ENCODE data around the gene UBE2L3. TPM values are rescaled to one million over a fixed set of nuclear protein-coding genes. Genes with fewer than 3 reads are reported as not detected.

Gene UBE2L3
- total and polyA plus RNA-seq, 2 of the 13 experiments (the other 11 are each of a cell fraction or from before 2014, with no cell fraction given) = 30.2 to 58.1 TPM

DNA sequence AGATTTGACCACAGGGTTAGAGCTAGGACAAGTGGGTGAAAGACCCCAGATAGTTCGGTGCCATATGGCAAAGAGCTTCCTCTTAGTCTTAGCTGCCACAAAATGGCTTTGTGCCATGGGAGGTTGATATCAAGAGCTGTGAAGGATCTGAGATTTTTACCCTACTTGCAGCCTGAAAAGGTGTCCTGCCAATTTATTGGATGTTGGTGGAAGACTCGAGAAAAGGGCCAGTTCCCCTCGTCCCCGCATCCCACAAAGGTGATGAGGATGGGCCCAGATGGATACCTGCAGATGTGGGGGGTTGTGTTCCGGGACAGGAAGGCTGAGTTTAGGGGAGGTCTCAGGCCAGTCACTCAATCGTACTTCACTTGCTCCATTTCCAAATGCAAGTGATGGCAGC, 35.1 kb downstream of the UBE2L3 start:
- DNase-seq (ENCODE audit: low spot score) (no peak), FAIRE-seq (no peak), ATAC-seq (no peak)
- intact Hi-C loops (cut with micrococcal nuclease; ENCODE audit: unreplicated experiment) = no loop called here
- CTCF ChIA-PET (ENCODE audit: low intra/inter-chr PET ratio, low total read pairs) = no interaction called here
- Histone ChIP-seq H3K4me1 (ENCODE audit: insufficient read depth, low read length) (no peaks in the 10 kb centered on the region), H3K27me3 (ENCODE audit: control insufficient read depth in 1 of 2, insufficient read depth in 2 of 2, low read length in 2 of 2) (no peaks in the 10 kb centered on the region), H2AFZ (ENCODE audit: low read length) (no peak overlapping the region), H3K4me3 (replicated peaks in 1 of 3; ENCODE audit: insufficient read depth in 1 of 3, low read depth in 2 of 3, low read length in 3 of 3) (no peak overlapping the region), H3K79me2 (ENCODE audit: insufficient read depth, low read length) (peaks cover 76% of the 10 kb centered on the region), H3K9ac (ENCODE audit: insufficient read depth, low read depth, low read length) (no peak overlapping the region), H3K27ac (ENCODE audit: extremely low read length, insufficient read depth, low read length) (no peak overlapping the region), H3K4me2 (ENCODE audit: low read depth, low read length) (no peak overlapping the region), H3K9me3 (ENCODE audit: low read length) (no peaks in the 10 kb centered on the region), H3K36me3 (replicated peaks in 1 of 2; ENCODE audit: control insufficient read depth in 1 of 2, insufficient read depth in 2 of 2, low read length in 2 of 2) (peaks cover 7 to 44% of the 10 kb centered on the region in 2 experiments; a peak in 4 of 5 replicates), H4K20me1 (ENCODE audit: insufficient read depth, low read length) (peaks cover 20% of the 10 kb centered on the region)
- 94% methylated on average over 6 of the region's 6 CpGs for WGBS (ENCODE audit: low lambda C conversion rate)
- in situ Hi-C loops (cut with HindIII; ENCODE audit: extremely low pct_ligation_motif_present, low pct_unique_long_range_greater_than_20kb) = no loop called here
- POLR2A ChIA-PET = no interaction called here
- no peak for TF ChIP-seq ZEB1 (IDR thresholded peaks at IDR 0.05; ENCODE audit: insufficient replicate concordance, low read depth)
- no TSS peak for BruUV-seq (replicated peaks)

DNA sequence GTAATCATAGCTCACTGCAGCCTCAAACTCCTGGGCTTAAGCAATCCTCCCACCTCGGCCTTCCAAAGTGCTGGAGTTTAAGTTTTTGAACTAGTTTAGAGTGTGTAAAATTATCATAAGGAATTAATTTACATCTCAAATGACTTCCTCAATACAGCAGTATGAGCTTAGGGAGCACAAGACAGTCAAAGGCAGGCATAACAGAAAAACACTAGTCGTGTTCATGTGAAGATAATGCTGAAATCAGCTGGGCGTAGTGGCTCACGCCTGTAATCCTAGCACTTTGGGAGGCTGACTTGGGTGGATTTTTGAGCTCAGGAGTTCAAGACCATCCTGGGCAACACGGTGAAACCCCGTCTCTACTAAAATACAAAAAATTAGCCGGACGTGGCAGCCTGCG, 36.5 kb downstream of the UBE2L3 start:
- DNase-seq (ENCODE audit: low spot score) = no peak
- intact Hi-C loops (cut with micrococcal nuclease; ENCODE audit: unreplicated experiment) (no loop called here), in situ Hi-C loops (cut with HindIII; ENCODE audit: extremely low pct_ligation_motif_present, low pct_unique_long_range_greater_than_20kb) (no loop called here)
- H2AFZ ChIP-seq (ENCODE audit: low read length) = no peak overlapping the region
- no peaks in the 10 kb centered on the region for H3K9me3 ChIP-seq (ENCODE audit: low read length)
- no peak for FAIRE-seq
- no TSS peak for BruUV-seq (replicated peaks)
- no peak for ATAC-seq
- H3K79me2 ChIP-seq (ENCODE audit: insufficient read depth, low read length) = peaks cover 76% of the 10 kb centered on the region
- H3K27me3 ChIP-seq (ENCODE audit: control insufficient read depth in 1 of 2, insufficient read depth in 2 of 2, low read length in 2 of 2) = no peaks in the 10 kb centered on the region
- 97% methylated on average over 9 of the region's 9 CpGs for WGBS (ENCODE audit: low lambda C conversion rate)
- no peak overlapping the region for H3K4me3 ChIP-seq (replicated peaks in 1 of 3; ENCODE audit: insufficient read depth in 1 of 3, low read depth in 2 of 3, low read length in 3 of 3)
- H4K20me1 ChIP-seq (ENCODE audit: insufficient read depth, low read length) = peaks cover 19% of the 10 kb centered on the region
- no peak overlapping the region for H3K4me2 ChIP-seq (ENCODE audit: low read depth, low read length)
- H3K36me3 ChIP-seq (replicated peaks in 1 of 2; ENCODE audit: control insufficient read depth in 1 of 2, insufficient read depth in 2 of 2, low read length in 2 of 2) = peaks cover 9 to 41% of the 10 kb centered on the region in 2 experiments; a peak in 4 of 5 replicates
- POLR2A ChIA-PET = no interaction called here
- no peaks in the 10 kb centered on the region for H3K4me1 ChIP-seq (ENCODE audit: insufficient read depth, low read length)
- H3K27ac ChIP-seq (ENCODE audit: extremely low read length, insufficient read depth, low read length) = no peak overlapping the region
- no peak overlapping the region for H3K9ac ChIP-seq (ENCODE audit: insufficient read depth, low read depth, low read length)
- CTCF ChIA-PET (ENCODE audit: low intra/inter-chr PET ratio, low total read pairs) = no interaction called here
- TF ChIP-seq KDM6A (CRISPR knock-in tag; IDR thresholded peaks at IDR 0.05; ENCODE audit: low read depth) (no peak), ZNF567 (CRISPR knock-in tag; IDR thresholded peaks at IDR 0.05; ENCODE audit: borderline replicate concordance) (no peak), KDM5A (IDR thresholded peaks at IDR 0.05; ENCODE audit: borderline replicate concordance, low read length) (no peak), ZNF569 (CRISPR knock-in tag; IDR thresholded peaks at IDR 0.05; ENCODE audit: borderline replicate concordance) (no peak), ZNF678 (CRISPR knock-in tag; IDR thresholded peaks at IDR 0.05) (no peak), ZNF530 (CRISPR knock-in tag; IDR thresholded peaks at IDR 0.05; ENCODE audit: low read depth) (no peak), SSRP1 (CRISPR knock-in tag; IDR thresholded peaks at IDR 0.05) (no peak), ZMAT3 (CRISPR knock-in tag; conservative IDR thresholded peaks at IDR 0.05) (no peak), FOXA1 (IDR thresholded peaks at IDR 0.05) (no peak), FOXA1 (CRISPR knock-in tag; IDR thresholded peaks at IDR 0.05) (no peak), MEF2D (CRISPR knock-in tag; IDR thresholded peaks at IDR 0.05) (no peak), ZNF441 (CRISPR knock-in tag; IDR thresholded peaks at IDR 0.05; ENCODE audit: borderline replicate concordance) (no peak), ZNF546 (CRISPR knock-in tag; conservative IDR thresholded peaks at IDR 0.05) (no peak), ZFP90 (CRISPR knock-in tag; IDR thresholded peaks at IDR 0.05; ENCODE audit: borderline replicate concordance) (no peak), HDAC2 (CRISPR knock-in tag; IDR thresholded peaks at IDR 0.05) (no peak), ELF3 (CRISPR knock-in tag; IDR thresholded peaks at IDR 0.05) (no peak), ZIK1 (CRISPR knock-in tag; IDR thresholded peaks at IDR 0.05; ENCODE audit: borderline replicate concordance, low read depth) (no peak), ZNF543 (CRISPR knock-in tag; IDR thresholded peaks at IDR 0.05) (no peak)
- TF ChIP-seq, protein P1, sequence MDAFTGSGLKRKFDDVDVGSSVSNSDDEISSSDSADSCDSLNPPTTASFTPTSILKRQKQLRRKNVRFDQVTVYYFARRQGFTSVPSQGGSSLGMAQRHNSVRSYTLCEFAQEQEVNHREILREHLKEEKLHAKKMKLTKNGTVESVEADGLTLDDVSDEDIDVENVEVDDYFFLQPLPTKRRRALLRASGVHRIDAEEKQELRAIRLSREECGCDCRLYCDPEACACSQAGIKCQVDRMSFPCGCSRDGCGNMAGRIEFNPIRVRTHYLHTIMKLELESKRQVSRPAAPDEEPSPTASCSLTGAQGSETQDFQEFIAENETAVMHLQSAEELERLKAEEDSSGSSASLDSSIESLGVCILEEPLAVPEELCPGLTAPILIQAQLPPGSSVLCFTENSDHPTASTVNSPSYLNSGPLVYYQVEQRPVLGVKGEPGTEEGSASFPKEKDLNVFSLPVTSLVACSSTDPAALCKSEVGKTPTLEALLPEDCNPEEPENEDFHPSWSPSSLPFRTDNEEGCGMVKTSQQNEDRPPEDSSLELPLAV (CRISPR knock-in tag; conservative IDR thresholded peaks at IDR 0.05; ENCODE audit: low read depth) = no peak
- TF ChIP-seq, protein P2, sequence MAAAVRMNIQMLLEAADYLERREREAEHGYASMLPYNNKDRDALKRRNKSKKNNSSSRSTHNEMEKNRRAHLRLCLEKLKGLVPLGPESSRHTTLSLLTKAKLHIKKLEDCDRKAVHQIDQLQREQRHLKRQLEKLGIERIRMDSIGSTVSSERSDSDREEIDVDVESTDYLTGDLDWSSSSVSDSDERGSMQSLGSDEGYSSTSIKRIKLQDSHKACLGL (CRISPR knock-in tag; IDR thresholded peaks at IDR 0.05) = no peak
